Endothelial cell of umbilical vein (primary cell): ENCODE results near the gene GPBAR1.

Experiments used
- CTCF ChIP-seq, 2 donors: IDR thresholded peaks; 1 replicate in 1 of 2; 2 replicates in 1 of 2; pipeline ENCODE4 v1.5.1; 2011; ENCODE audit warnings: low read length in 2 of 2, mild to moderate bottlenecking in 2 of 2, moderate library complexity in 2 of 2, control low read depth in 1 of 2, inconsistent platforms in 1 of 2, low read depth in 1 of 2; ENCODE audit not compliant: insufficient read depth in 1 of 2; ENCODE audit errors: extremely low read depth in 1 of 2
- POLR2A ChIP-seq: IDR thresholded peaks from 2 replicates; pipeline ENCODE4 v1.6.1; 2012; ENCODE audit warnings: low read depth, mild to moderate bottlenecking, control low read depth, low read length

- TF ChIP-seq POLR2A (no peak), CTCF (IDR thresholded peaks at IDR 0.05; ENCODE audit: extremely low read depth in 1 of 2, insufficient read depth in 1 of 2, low read depth in 1 of 2, low read length in 2 of 2) (no peak)
These were observed 39.8 kb upstream of the GPBAR1 start for GRCh38 chr2:218221000-218221399.
